ENCODE data around the gene LHX3. TPM values are rescaled to one million over a fixed set of nuclear protein-coding genes. Genes with fewer than 3 reads are reported as not detected.

Gene LHX3
- polyA plus RNA-seq, 2 of the 4 experiments (the other 2 are of a cell fraction), result 0.03 TPM; not detected in 1

DNA sequence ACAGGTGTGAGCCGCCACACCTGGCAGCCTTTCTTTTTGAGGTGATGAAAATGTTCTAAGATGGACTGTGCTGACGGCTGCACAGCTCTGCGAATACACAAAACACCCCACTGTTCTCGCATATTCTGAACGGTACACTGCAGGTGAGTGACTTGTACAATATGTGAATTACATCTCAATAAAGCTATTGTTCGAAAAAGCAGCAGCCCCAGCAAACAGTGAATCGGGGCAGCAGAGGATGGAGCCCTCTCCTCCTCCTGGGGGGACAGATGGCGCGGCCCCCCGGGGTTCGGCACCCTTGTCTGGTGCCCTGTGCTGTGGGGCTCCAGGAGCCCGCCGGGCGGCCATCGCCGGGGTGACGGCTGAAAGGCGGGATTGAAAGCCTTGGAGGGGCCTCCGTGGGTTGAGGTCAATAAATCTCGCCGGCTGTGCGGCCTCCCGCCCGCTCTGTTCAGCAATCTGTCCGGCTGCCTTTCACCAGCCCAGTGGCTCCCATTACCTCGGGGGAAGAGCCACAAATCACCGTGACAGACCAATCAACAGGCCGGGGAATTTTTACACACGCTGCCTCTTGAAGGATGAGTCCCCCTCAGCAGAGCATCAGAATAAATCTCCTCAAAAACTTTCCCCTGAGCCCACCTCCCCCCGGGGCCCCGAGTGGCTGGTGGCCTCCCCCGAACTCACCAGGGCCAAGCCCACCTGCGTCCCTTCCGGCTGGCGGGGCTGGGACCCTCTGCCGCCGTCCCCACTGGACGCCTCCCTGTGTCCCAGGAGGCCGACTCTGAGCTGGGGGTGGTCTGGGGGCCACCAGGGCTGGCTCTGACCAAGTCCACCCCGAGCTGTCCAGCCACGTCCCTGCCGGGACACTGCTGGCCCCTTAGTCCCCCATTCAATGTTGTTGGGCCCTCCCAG is 48.5 kb downstream of the LHX3 start:
- TF ChIP-seq ZFP36 (IDR thresholded peaks at IDR 0.05; ENCODE audit: borderline replicate concordance, partially characterized antibody) (no peak), NFE2L2 (conservative IDR thresholded peaks at IDR 0.05; ENCODE audit: low read length) (no peak), RAD21 (conservative IDR thresholded peaks at IDR 0.05 in 1 of 2, IDR thresholded peaks at IDR 0.05 in 1 of 2) (no peak), FOXS1 (CRISPR knock-in tag; IDR thresholded peaks at IDR 0.05) (no peak), KDM1A (IDR thresholded peaks at IDR 0.05; ENCODE audit: low read depth) (no peak), PHF8 (IDR thresholded peaks at IDR 0.05; ENCODE audit: borderline replicate concordance, low read depth) (no peak), EP300 (IDR thresholded peaks at IDR 0.05) (no peak), TFCP2L1 (CRISPR knock-in tag; IDR thresholded peaks at IDR 0.05) (no peak), HOXB13 (CRISPR knock-in tag; IDR thresholded peaks at IDR 0.05; ENCODE audit: low read depth) (no peak), HOXB5 (CRISPR knock-in tag; IDR thresholded peaks at IDR 0.05) (no peak), JUN (IDR thresholded peaks at IDR 0.05) (no peak), JUNB (IDR thresholded peaks at IDR 0.05) (no peak), FOSB (CRISPR knock-in tag; IDR thresholded peaks at IDR 0.05) (no peak), BCL3 (IDR thresholded peaks at IDR 0.05) (no peak), EHF (CRISPR knock-in tag; IDR thresholded peaks at IDR 0.05) (no peak), NR3C1 (IDR thresholded peaks at IDR 0.05) (no peak)
- TF ChIP-seq, protein P1, sequence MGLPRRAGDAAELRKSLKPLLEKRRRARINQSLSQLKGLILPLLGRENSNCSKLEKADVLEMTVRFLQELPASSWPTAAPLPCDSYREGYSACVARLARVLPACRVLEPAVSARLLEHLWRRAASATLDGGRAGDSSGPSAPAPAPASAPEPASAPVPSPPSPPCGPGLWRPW (IDR thresholded peaks at IDR 0.05), result no peak
- TF ChIP-seq, protein P2, sequence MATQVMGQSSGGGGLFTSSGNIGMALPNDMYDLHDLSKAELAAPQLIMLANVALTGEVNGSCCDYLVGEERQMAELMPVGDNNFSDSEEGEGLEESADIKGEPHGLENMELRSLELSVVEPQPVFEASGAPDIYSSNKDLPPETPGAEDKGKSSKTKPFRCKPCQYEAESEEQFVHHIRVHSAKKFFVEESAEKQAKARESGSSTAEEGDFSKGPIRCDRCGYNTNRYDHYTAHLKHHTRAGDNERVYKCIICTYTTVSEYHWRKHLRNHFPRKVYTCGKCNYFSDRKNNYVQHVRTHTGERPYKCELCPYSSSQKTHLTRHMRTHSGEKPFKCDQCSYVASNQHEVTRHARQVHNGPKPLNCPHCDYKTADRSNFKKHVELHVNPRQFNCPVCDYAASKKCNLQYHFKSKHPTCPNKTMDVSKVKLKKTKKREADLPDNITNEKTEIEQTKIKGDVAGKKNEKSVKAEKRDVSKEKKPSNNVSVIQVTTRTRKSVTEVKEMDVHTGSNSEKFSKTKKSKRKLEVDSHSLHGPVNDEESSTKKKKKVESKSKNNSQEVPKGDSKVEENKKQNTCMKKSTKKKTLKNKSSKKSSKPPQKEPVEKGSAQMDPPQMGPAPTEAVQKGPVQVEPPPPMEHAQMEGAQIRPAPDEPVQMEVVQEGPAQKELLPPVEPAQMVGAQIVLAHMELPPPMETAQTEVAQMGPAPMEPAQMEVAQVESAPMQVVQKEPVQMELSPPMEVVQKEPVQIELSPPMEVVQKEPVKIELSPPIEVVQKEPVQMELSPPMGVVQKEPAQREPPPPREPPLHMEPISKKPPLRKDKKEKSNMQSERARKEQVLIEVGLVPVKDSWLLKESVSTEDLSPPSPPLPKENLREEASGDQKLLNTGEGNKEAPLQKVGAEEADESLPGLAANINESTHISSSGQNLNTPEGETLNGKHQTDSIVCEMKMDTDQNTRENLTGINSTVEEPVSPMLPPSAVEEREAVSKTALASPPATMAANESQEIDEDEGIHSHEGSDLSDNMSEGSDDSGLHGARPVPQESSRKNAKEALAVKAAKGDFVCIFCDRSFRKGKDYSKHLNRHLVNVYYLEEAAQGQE (IDR thresholded peaks at IDR 0.05), result no peak
- TF ChIP-seq, protein P3, sequence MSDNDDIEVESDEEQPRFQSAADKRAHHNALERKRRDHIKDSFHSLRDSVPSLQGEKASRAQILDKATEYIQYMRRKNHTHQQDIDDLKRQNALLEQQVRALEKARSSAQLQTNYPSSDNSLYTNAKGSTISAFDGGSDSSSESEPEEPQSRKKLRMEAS (IDR thresholded peaks at IDR 0.05), result no peak
- ChIA-PET POLR2A (no interaction called here), CTCF (interaction anchor here (1.0 to 1.8 kb wide), 4 partner anchors 11 to 32 kb away, joined by 3 to 7 read pairs (median 5); no protein-coding TSS in a partner anchor)
- Histone ChIP-seq H3K4me3 (no peak overlapping the region), H3K4me2 (no peak overlapping the region), H3K9me3 (no peaks in the 10 kb centered on the region), H3K27ac (no peak overlapping the region), H3K4me1 (no peaks in the 10 kb centered on the region)
- WGBS (ENCODE audit: missing lambda C conversion rate), result 72% methylated on average over 25 of the region's 42 CpGs
- DNase-seq (ENCODE audit: low read depth in 1 of 2, low spot score in 1 of 2) (no peak), FAIRE-seq (no peak), ATAC-seq (no peak)

DNA sequence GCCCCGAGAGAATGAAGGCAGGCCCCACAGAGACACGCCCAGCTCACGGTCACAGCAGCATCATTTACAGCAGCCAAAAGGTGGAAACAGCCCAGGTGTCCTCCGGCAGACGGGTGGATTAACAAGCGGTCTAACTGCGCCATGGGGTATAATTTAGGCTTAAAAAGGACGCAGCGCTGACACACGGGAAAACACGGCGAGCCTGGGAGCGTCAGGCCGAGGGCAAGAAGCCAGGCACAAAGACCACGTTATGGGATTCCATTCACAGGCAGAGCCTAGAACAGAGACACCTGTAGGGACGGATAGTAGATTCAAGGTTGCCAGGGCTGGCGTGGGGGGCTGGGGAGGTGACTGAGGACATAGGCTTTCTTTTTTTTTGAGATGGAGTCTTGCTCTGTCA is 49.4 kb downstream of the LHX3 start:
- no peak for TF ChIP-seq MYC (IDR thresholded peaks at IDR 0.05; ENCODE audit: borderline replicate concordance, low read length)
- no peak for TF ChIP-seq EP300 (IDR thresholded peaks at IDR 0.05)
- no peak for TF ChIP-seq NPAS2 (CRISPR knock-in tag; IDR thresholded peaks at IDR 0.05; ENCODE audit: borderline replicate concordance)
- no peak for TF ChIP-seq ESRRA (IDR thresholded peaks at IDR 0.05; ENCODE audit: borderline replicate concordance, low read length)
- no peak for TF ChIP-seq RNF2 (IDR thresholded peaks at IDR 0.05; ENCODE audit: borderline replicate concordance, low read depth)
- no peak for TF ChIP-seq EHMT2 (IDR thresholded peaks at IDR 0.05; ENCODE audit: low read depth)
- no peak for TF ChIP-seq FOSL2 (IDR thresholded peaks at IDR 0.05)
- TF ChIP-seq FOSL2 (CRISPR knock-in tag; IDR thresholded peaks at IDR 0.05), result no peak
- TF ChIP-seq HOXB13 (CRISPR knock-in tag; IDR thresholded peaks at IDR 0.05; ENCODE audit: low read depth), result no peak
- TF ChIP-seq KDM5A (IDR thresholded peaks at IDR 0.05), result no peak
- no peak for TF ChIP-seq RCOR1 (IDR thresholded peaks at IDR 0.05; ENCODE audit: low read depth, low read length)
- no peak for TF ChIP-seq BHLHE40 (IDR thresholded peaks at IDR 0.05; ENCODE audit: low read depth, low read length)
- Histone ChIP-seq H3K27ac (no peak overlapping the region), H3K9me3 (no peaks in the 10 kb centered on the region), H3K4me3 (no peak overlapping the region), H3K4me1 (no peaks in the 10 kb centered on the region), H3K4me2 (no peak overlapping the region)
- FAIRE-seq, result no peak
- ChIA-PET CTCF (interaction anchor here (1.0 kb wide), 1 partner anchor 112 kb away, joined by 3 read pairs; no protein-coding TSS in a partner anchor), POLR2A (no interaction called here)
- 77% methylated on average over 17 of the region's 17 CpGs for WGBS (ENCODE audit: missing lambda C conversion rate)
- no peak for ATAC-seq
- DNase-seq (ENCODE audit: low read depth in 1 of 2, low spot score in 1 of 2), result no peak
